ENCODE measurements around the gene CASR.

Gene CASR

GRCh38 chr3:122269045-122269444, 85.6 kb downstream of the CASR start:
- Histone ChIP-seq H3K4me2 (no peak overlapping the region), H3K27me3 (no peaks in the 10 kb centered on the region), H3K4me3 (no peak overlapping the region), H3K36me3 (no peaks in the 10 kb centered on the region), H3K9ac (no peak overlapping the region), H3K4me1 (peaks cover 45% of the 10 kb centered on the region), H3K27ac (no peak overlapping the region), H4K20me1 (no peaks in the 10 kb centered on the region), H3K9me3 (peaks cover 7% of the 10 kb centered on the region)
- TF ChIP-seq Cebpa-rat (IDR thresholded peaks at IDR 0.05): no peak

GRCh38 chr3:122271246-122271898, 87.9 kb downstream of the CASR start:
- Histone ChIP-seq H3K27me3 (no peaks in the 10 kb centered on the region), H3K4me3 (peak overlapping the region; percentile 32; the same call in 1 of the 2 replicates), H3K4me1 (peaks cover 51% of the 10 kb centered on the region), H3K4me2 (peak overlapping the region; percentile 69), H4K20me1 (no peaks in the 10 kb centered on the region), H3K27ac (peak overlapping the region; percentile 90), H3K9me3 (peaks cover 7% of the 10 kb centered on the region), H3K36me3 (no peaks in the 10 kb centered on the region), H3K9ac (peak overlapping the region; percentile 59)
- peak; percentile 78; the same call in 1 of the 2 replicates for TF ChIP-seq Cebpa-rat (IDR thresholded peaks at IDR 0.05)

GRCh38 chr3:122272879-122273278, 89.4 kb downstream of the CASR start:
- peak overlapping the region; percentile 90 for H3K27ac ChIP-seq
- H3K36me3 ChIP-seq: no peaks in the 10 kb centered on the region
- H3K9me3 ChIP-seq: peaks cover 7% of the 10 kb centered on the region
- peak overlapping the region; percentile 31; the same call in 1 of the 2 replicates for H3K9ac ChIP-seq
- no peaks in the 10 kb centered on the region for H4K20me1 ChIP-seq
- H3K4me1 ChIP-seq: peaks cover 46% of the 10 kb centered on the region
- H3K4me2 ChIP-seq: peak overlapping the region; percentile 69
- H3K27me3 ChIP-seq: no peaks in the 10 kb centered on the region
- no peak for TF ChIP-seq Cebpa-rat (IDR thresholded peaks at IDR 0.05)
- no peak overlapping the region for H3K4me3 ChIP-seq

GRCh38 chr3:122273498-122273897, 90.0 kb downstream of the CASR start:
- Histone ChIP-seq H3K27me3 (no peaks in the 10 kb centered on the region), H3K4me1 (peaks cover 46% of the 10 kb centered on the region)

GRCh38 chr3:122281891-122282290, 98.4 kb downstream of the CASR start:
- Histone ChIP-seq H4K20me1 (no peaks in the 10 kb centered on the region), H3K27me3 (no peaks in the 10 kb centered on the region), H3K4me2 (no peak overlapping the region), H3K36me3 (no peaks in the 10 kb centered on the region), H3K9me3 (no peaks in the 10 kb centered on the region), H3K9ac (no peak overlapping the region), H3K4me3 (no peak overlapping the region), H3K27ac (no peak overlapping the region), H3K4me1 (peaks cover 4% of the 10 kb centered on the region)
- TF ChIP-seq Cebpa-rat (IDR thresholded peaks at IDR 0.05): no peak

More at GRCh38 chr3:122273498-122273897, 90.0 kb downstream of the CASR start:
- Histone ChIP-seq H3K27ac (peak overlapping the region; percentile 90), H3K4me2 (peak overlapping the region; percentile 69), H3K9me3 (peaks cover 7% of the 10 kb centered on the region), H3K4me3 (no peak overlapping the region), H3K36me3 (no peaks in the 10 kb centered on the region), H4K20me1 (no peaks in the 10 kb centered on the region), H3K9ac (no peak overlapping the region)
- TF ChIP-seq Cebpa-rat (IDR thresholded peaks at IDR 0.05): no peak

GRCh38 chr3:122283796-122284445, 100.5 kb downstream of the CASR start:
- Histone ChIP-seq H4K20me1 (no peaks in the 10 kb centered on the region), H3K27me3 (no peaks in the 10 kb centered on the region), H3K9me3 (no peaks in the 10 kb centered on the region), H3K9ac (no peak overlapping the region), H3K4me3 (no peak overlapping the region), H3K36me3 (no peaks in the 10 kb centered on the region), H3K4me2 (no peak overlapping the region), H3K4me1 (peaks cover 18% of the 10 kb centered on the region), H3K27ac (no peak overlapping the region)
- no peak for TF ChIP-seq Cebpa-rat (IDR thresholded peaks at IDR 0.05)

GRCh38 chr3:122284486-122284885, 101.0 kb downstream of the CASR start:
- Histone ChIP-seq H4K20me1 (no peaks in the 10 kb centered on the region), H3K4me3 (no peak overlapping the region), H3K36me3 (no peaks in the 10 kb centered on the region), H3K9me3 (no peaks in the 10 kb centered on the region), H3K4me2 (no peak overlapping the region), H3K27me3 (no peaks in the 10 kb centered on the region), H3K27ac (no peak overlapping the region), H3K9ac (no peak overlapping the region), H3K4me1 (peaks cover 19% of the 10 kb centered on the region)
- TF ChIP-seq Cebpa-rat (IDR thresholded peaks at IDR 0.05): no peak

GRCh38 chr3:122294359-122294758, 110.9 kb downstream of the CASR start:
- no peak overlapping the region for H3K27ac ChIP-seq
- no peak overlapping the region for H3K4me3 ChIP-seq
- H3K4me1 ChIP-seq: peaks cover 44% of the 10 kb centered on the region
- H4K20me1 ChIP-seq: no peaks in the 10 kb centered on the region
- no peaks in the 10 kb centered on the region for H3K36me3 ChIP-seq
- no peak overlapping the region for H3K9ac ChIP-seq
- H3K4me2 ChIP-seq: peak overlapping the region; percentile 63
- TF ChIP-seq Cebpa-rat (IDR thresholded peaks at IDR 0.05): no peak
- no peaks in the 10 kb centered on the region for H3K9me3 ChIP-seq
- H3K27me3 ChIP-seq: no peaks in the 10 kb centered on the region

GRCh38 chr3:122295266-122296062, 112.0 kb downstream of the CASR start:
- no peak overlapping the region for H3K9ac ChIP-seq
- H3K36me3 ChIP-seq: no peaks in the 10 kb centered on the region
- no peaks in the 10 kb centered on the region for H3K27me3 ChIP-seq
- no peak for TF ChIP-seq Cebpa-rat (IDR thresholded peaks at IDR 0.05)
- H4K20me1 ChIP-seq: no peaks in the 10 kb centered on the region
- H3K4me2 ChIP-seq: peak overlapping the region; percentile 63
- no peak overlapping the region for H3K4me3 ChIP-seq
- peak overlapping the region; percentile 36; the same call in 1 of the 2 replicates for H3K27ac ChIP-seq
- H3K4me1 ChIP-seq: peaks cover 33% of the 10 kb centered on the region
- H3K9me3 ChIP-seq: no peaks in the 10 kb centered on the region

GRCh38 chr3:122298239-122298638, 114.8 kb downstream of the CASR start:
- Histone ChIP-seq H3K36me3 (no peaks in the 10 kb centered on the region), H3K27me3 (no peaks in the 10 kb centered on the region), H3K9ac (no peak overlapping the region), H4K20me1 (no peaks in the 10 kb centered on the region), H3K4me1 (peaks cover 40% of the 10 kb centered on the region), H3K9me3 (no peaks in the 10 kb centered on the region), H3K27ac (no peak overlapping the region), H3K4me3 (no peak overlapping the region), H3K4me2 (peak overlapping the region; percentile 11; the same call in 1 of the 2 replicates)
- no peak for TF ChIP-seq Cebpa-rat (IDR thresholded peaks at IDR 0.05)
